Omental fat pad (tissue), 4 donors: ENCODE measurements around the gene ITGAD. TPM values are rescaled to one million over a fixed set of nuclear protein-coding genes. Genes with fewer than 3 reads are reported as not detected.

Experiments
- ATAC-seq: fragments of 150-250 bp; one replicate; pipeline ENCODE4 v1.9.1; 2016; ENCODE audit warnings: mild to moderate bottlenecking, moderate library complexity; ENCODE audit not compliant: low FRiP score
- DNase-seq: peaks from one replicate; pipeline ENCODE4 v3.0.0-alpha.2; 2019; ENCODE audit warnings: low spot score
- total RNA-seq, 4 donors: library from RNA; depleted of rRNA; stranded (reverse); fragments of >200 nt; gene quantifications; one replicate each; pipeline ENCODE4 v1.1.0, GENCODE V29; 2016
- TF ChIP-seq, protein P1 (sequence below), 3 donors: fragments of 450-650 bp; IDR thresholded peaks; one replicate each; pipeline ENCODE4 v1.5.1; 2016 to 2017; ENCODE audit warnings: antibody characterized with exemption in 3 of 3, mild to moderate bottlenecking in 3 of 3, moderate library complexity in 2 of 3

ITGAD gene
- total RNA-seq, 4 donors from 2014 or later: 0.28 to 0.47 (median 0.36) TPM; not detected in 1

DNA sequence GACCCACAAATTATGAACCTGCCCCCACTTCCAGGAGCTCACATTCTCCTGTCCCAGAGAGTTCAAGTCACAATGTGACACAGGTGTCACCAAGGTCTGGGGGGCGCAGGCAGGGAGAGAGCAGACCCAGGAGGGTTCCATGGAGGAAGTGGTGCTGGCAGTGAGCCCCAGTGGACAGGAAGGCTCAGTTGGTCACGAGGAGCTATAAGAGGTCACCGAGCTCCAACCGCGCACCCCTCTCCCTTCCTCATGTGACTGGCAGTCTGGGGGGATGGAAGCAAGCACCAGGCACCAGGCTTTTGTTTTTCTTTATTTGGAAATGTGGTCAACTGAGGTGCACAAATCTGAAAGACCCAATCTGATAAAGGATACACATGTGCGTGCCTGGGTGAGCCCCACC, 2.5 kb downstream of the ITGAD start:
- no peak for DNase-seq
- no peak for ATAC-seq
- TF ChIP-seq, protein P1, sequence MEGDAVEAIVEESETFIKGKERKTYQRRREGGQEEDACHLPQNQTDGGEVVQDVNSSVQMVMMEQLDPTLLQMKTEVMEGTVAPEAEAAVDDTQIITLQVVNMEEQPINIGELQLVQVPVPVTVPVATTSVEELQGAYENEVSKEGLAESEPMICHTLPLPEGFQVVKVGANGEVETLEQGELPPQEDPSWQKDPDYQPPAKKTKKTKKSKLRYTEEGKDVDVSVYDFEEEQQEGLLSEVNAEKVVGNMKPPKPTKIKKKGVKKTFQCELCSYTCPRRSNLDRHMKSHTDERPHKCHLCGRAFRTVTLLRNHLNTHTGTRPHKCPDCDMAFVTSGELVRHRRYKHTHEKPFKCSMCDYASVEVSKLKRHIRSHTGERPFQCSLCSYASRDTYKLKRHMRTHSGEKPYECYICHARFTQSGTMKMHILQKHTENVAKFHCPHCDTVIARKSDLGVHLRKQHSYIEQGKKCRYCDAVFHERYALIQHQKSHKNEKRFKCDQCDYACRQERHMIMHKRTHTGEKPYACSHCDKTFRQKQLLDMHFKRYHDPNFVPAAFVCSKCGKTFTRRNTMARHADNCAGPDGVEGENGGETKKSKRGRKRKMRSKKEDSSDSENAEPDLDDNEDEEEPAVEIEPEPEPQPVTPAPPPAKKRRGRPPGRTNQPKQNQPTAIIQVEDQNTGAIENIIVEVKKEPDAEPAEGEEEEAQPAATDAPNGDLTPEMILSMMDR (IDR thresholded peaks at IDR 0.05): no peak

GRCh38 chr16:31397096-31397660, 4.0 kb downstream of the ITGAD start:
- DNase-seq (no peak), ATAC-seq (no peak)
- TF ChIP-seq, protein P1 (IDR thresholded peaks at IDR 0.05): no peak

DNA sequence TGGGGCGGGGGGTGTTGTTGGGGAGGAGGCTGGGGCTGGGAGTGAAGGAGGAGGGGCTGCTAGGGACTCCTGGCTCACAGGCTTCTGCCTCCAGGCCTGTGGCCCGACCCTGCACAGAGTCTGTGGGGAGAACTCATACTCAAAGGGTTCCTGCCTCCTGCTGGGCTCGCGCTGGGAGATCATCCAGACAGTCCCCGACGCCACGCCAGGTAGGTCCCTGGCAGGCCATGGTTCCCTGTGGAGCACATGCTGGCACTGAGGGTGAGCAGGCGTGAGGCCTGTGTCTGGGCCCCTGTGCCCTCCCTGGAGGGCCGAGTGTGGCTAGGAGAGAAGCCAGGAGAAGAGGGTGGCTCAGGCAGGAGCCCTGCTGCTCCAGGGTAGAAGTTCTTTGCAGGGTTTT, 4.6 kb downstream of the ITGAD start:
- DNase-seq (no peak), ATAC-seq (no peak)
- TF ChIP-seq, protein P1 (IDR thresholded peaks at IDR 0.05): no peak

GRCh38 chr16:31400191-31400590, 7.1 kb downstream of the ITGAD start:
- DNase-seq (no peak), ATAC-seq (no peak)
- TF ChIP-seq, protein P1 (IDR thresholded peaks at IDR 0.05): no peak

- TF ChIP-seq, protein P1 (IDR thresholded peaks at IDR 0.05): no peak
- DNase-seq (no peak), ATAC-seq (no peak)
Observed at GRCh38 chr16:31401436-31401835, 8.3 kb downstream of the ITGAD start.

- DNase-seq (no peak), ATAC-seq (no peak)
- TF ChIP-seq, protein P1 (IDR thresholded peaks at IDR 0.05): no peak
Observed at GRCh38 chr16:31402687-31403086, 9.6 kb downstream of the ITGAD start.

GRCh38 chr16:31403590-31404352, 10.6 kb downstream of the ITGAD start:
- TF ChIP-seq, protein P1 (IDR thresholded peaks at IDR 0.05): no peak
- DNase-seq: no peak
- no peak for ATAC-seq
